Daoy (cell line): ENCODE results near the gene DPYSL5. TPM values are rescaled to one million over a fixed set of nuclear protein-coding genes. Genes with fewer than 3 reads are reported as not detected.

Experiments
- DNase-seq: peaks from one replicate; pipeline ENCODE4 v3.0.0-alpha.2; 2015; ENCODE audit warnings: low read depth
- total RNA-seq: library from RNA; depleted of rRNA; stranded (reverse); fragments of >200 nt; shearing (Covaris generic); gene quantifications from 2 replicates; pipeline ENCODE4 v1.2.3, GENCODE V29; 2014; rRNA removed

DPYSL5 gene
- total RNA-seq, 1 experiment from 2014 or later: 1.9 TPM

DNA sequence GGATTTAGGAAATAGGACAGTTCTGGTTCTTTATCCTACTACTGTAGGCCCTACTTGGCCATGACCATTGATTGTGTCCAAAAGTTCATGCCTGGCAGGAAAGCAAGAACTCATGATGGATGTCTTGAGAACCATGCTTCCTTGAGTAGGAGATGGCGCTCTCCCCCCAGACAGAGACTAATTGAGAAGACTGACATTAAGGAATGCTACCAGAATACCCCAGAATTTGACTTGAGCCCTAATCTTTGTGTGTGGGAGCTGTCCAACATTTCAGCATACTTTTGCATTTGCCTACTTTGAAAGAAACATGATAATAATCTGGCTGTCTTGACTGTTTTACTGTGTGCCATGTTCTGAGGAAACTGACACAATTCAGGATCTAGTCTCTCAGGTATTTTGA lies 145.8 kb downstream of the DPYSL5 start:
- DNase-seq: no peak

- DNase-seq: no peak
Observed at GRCh38 chr2:26994983-26995382, 147.1 kb downstream of the DPYSL5 start.

GRCh38 chr2:26997394-26997793 lies 149.5 kb downstream of the DPYSL5 start:
- no peak for DNase-seq

GRCh38 chr2:26998323-26998722 lies 150.4 kb downstream of the DPYSL5 start:
- no peak for DNase-seq

Other genes starting within 250 kb of the DPYSL5 start
- not detected in 2 replicates for gene CIB4, start 206.8 kb upstream of the DPYSL5 start, total RNA-seq
- 0.03 and 0.80 TPM in 2 replicates for gene KCNK3, start 155.4 kb upstream of the DPYSL5 start, total RNA-seq
- 18.5 and 19.1 TPM in 2 replicates for gene SLC35F6, start 83.8 kb upstream of the DPYSL5 start, total RNA-seq
- 25.3 and 27.9 TPM in 2 replicates for gene CENPA, start 62.1 kb upstream of the DPYSL5 start, total RNA-seq
- gene MAPRE3, start 122.5 kb downstream of the DPYSL5 start, total RNA-seq: 4.6 and 6.6 TPM in 2 replicates
- gene TMEM214, start 184.8 kb downstream of the DPYSL5 start, total RNA-seq: 36.7 and 42.7 TPM in 2 replicates
- gene AGBL5, start 203.5 kb downstream of the DPYSL5 start, total RNA-seq: 19.3 and 22.5 TPM in 2 replicates
- 184 and 194 TPM in 2 replicates for gene OST4, start 223.5 kb downstream of the DPYSL5 start, total RNA-seq
- 6.0 and 10.2 TPM in 2 replicates for gene EMILIN1, start 230.5 kb downstream of the DPYSL5 start, total RNA-seq
- gene KHK, start 238.6 kb downstream of the DPYSL5 start, total RNA-seq: 1.1 and 2.9 TPM in 2 replicates